Measurements from ENCODE around the gene MYO3B. TPM values are rescaled to one million over a fixed set of nuclear protein-coding genes. Genes with fewer than 3 reads are reported as not detected.

MYO3B gene
- total RNA-seq, 1 experiment from 2014 or later, result 0.63 TPM

DNA sequence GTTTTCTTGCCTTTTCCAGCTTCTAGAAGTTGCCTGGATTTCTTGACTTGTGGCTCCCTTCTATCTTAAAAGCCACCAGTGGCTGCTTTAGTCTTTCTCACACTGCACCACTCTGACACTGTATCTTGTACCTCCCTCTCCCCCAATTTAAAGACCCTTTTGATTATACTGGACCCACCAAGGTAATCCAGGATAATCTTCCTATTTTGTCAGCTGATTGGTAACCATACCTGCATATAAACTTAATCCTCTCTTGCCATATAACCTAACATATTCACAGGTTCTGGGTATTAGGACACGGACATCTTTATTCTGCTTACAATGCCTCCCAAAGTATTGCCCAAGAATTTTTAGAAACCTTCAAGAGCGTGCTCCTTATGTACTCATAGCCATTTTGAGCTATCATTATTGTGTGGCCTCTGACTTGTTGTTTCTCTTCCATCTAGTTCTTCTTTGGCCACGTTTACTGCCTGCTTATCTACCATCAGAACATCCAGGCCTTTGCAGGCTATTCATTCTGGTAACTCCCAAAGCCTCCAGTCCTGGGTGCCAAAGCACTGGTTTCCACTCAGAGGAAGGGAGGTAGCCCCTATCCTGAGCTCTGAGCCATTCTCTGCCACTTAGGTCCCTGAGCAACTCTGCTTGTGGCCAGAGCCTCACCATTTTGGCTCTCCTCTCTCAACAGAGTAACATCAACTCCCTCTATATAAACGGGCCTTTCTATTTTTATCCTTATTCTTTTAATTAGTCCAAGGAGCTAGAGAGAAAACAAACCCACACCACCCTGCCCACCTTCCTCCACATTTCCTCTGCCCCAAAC, 70.8 kb downstream of the MYO3B start:
- Histone ChIP-seq H4K8ac (replicated peaks; ENCODE audit: insufficient read length, low read depth, low read length) (no peak overlapping the region), H3K79me2 (ENCODE audit: insufficient read depth, low read length) (no peaks in the 10 kb centered on the region), H3T11ph (ENCODE audit: low read length) (no peak overlapping the region), H2BK5ac (ENCODE audit: insufficient read length, low read length) (no peak overlapping the region), H3K23me2 (ENCODE audit: insufficient read length, low read depth, low read length, poor library complexity, severe bottlenecking) (no peaks in the 10 kb centered on the region), H3K23ac (ENCODE audit: insufficient read length, low read depth, low read length) (no peak overlapping the region), H3K18ac (ENCODE audit: insufficient read length, low read depth, low read length) (no peak overlapping the region), H2BK12ac (ENCODE audit: insufficient read length, low read depth, low read length) (no peak overlapping the region), H3K79me1 (ENCODE audit: insufficient read depth, low read depth, low read length, poor library complexity, severe bottlenecking) (no peaks in the 10 kb centered on the region), H4K91ac (ENCODE audit: insufficient read length, low read depth, low read length) (no peak overlapping the region), H3K9me3 (ENCODE audit: control insufficient read depth, low read depth, low read length) (no peaks in the 10 kb centered on the region), H3K4me2 (ENCODE audit: insufficient read depth, insufficient read length, low read length) (no peak overlapping the region), H2BK20ac (ENCODE audit: low read depth, low read length, poor library complexity, severe bottlenecking) (no peak overlapping the region), H3K27ac (ENCODE audit: insufficient read length, low read depth, low read length) (no peak overlapping the region), H3K4ac (ENCODE audit: low read depth, low read length) (no peak overlapping the region), H3K4me1 (ENCODE audit: insufficient read depth, low read length) (no peaks in the 10 kb centered on the region), H3K27me3 (ENCODE audit: insufficient read depth, low read length) (no peaks in the 10 kb centered on the region), H3K14ac (ENCODE audit: insufficient read depth, low read length) (no peak overlapping the region), H2BK15ac (ENCODE audit: low read depth, low read length) (no peak overlapping the region), H3K56ac (ENCODE audit: insufficient read length, low read depth, low read length) (no peak overlapping the region), H4K20me1 (ENCODE audit: control insufficient read depth, insufficient read depth, insufficient read length) (no peaks in the 10 kb centered on the region), H3K9ac (ENCODE audit: extremely low read depth, insufficient read length, low read length) (no peak overlapping the region), H2AFZ (ENCODE audit: low read length) (no peak overlapping the region), H2AK5ac (ENCODE audit: insufficient read length, low read length) (no peak overlapping the region), H2BK120ac (ENCODE audit: low read depth, low read length, poor library complexity, severe bottlenecking) (no peak overlapping the region), H4K5ac (ENCODE audit: insufficient read length, low read depth, low read length) (no peak overlapping the region)
- no peak for DNase-seq
- Mint-ChIP-seq H3K4me3 (no peak overlapping the region), H3K9me3 (no peaks in the 10 kb centered on the region; a peak in 1 of 5 replicates), H3K4me1 (no peaks in the 10 kb centered on the region), H3K27ac (no peak overlapping the region), H3K36me3 (ENCODE audit: insufficient read depth in 1 of 3, low read depth in 3 of 3) (no peaks in the 10 kb centered on the region), H3K27me3 (ENCODE audit: low read depth) (no peaks in the 10 kb centered on the region; the same call in none of the 2 replicates)
- TF ChIP-seq, protein P1, sequence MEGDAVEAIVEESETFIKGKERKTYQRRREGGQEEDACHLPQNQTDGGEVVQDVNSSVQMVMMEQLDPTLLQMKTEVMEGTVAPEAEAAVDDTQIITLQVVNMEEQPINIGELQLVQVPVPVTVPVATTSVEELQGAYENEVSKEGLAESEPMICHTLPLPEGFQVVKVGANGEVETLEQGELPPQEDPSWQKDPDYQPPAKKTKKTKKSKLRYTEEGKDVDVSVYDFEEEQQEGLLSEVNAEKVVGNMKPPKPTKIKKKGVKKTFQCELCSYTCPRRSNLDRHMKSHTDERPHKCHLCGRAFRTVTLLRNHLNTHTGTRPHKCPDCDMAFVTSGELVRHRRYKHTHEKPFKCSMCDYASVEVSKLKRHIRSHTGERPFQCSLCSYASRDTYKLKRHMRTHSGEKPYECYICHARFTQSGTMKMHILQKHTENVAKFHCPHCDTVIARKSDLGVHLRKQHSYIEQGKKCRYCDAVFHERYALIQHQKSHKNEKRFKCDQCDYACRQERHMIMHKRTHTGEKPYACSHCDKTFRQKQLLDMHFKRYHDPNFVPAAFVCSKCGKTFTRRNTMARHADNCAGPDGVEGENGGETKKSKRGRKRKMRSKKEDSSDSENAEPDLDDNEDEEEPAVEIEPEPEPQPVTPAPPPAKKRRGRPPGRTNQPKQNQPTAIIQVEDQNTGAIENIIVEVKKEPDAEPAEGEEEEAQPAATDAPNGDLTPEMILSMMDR (conservative IDR thresholded peaks at IDR 0.05), result no peak
- no CpG with 5 or more reads among the region's 4 CpGs for WGBS (ENCODE audit: extremely low coverage, insufficient read length, low lambda C conversion rate)

Data from H9 (cell line).